ENCODE measurements around the gene FTH1.

Gene FTH1

GRCh38 chr11:61952882-61953281 is 14.6 kb downstream of the FTH1 start:
- H3K4me3 ChIP-seq (ENCODE audit: low read depth, low read length): no peak overlapping the region
- TF ChIP-seq CTCF (IDR thresholded peaks at IDR 0.05; ENCODE audit: insufficient read depth, low read depth, low read length, missing control alignments): no peak
- no peak for DNase-seq (ENCODE audit: low read depth)

- TF ChIP-seq CTCF (IDR thresholded peaks at IDR 0.05; ENCODE audit: insufficient read depth, low read depth, low read length, missing control alignments): no peak
Observed at GRCh38 chr11:61951484-61952135, 15.8 kb downstream of the FTH1 start.

GRCh38 chr11:61950035-61950547 is 17.3 kb downstream of the FTH1 start, which contains the start of gene BEST1:
Gene BEST1, plus strand, starts transcription at chr11:61950351. Its CDS starts 1,456 bp downstream, at chr11:61951807.
- no peak within 1 kb of the TSS for H3K4me3 ChIP-seq (ENCODE audit: low read depth, low read length)

More at GRCh38 chr11:61951484-61952135, 15.8 kb downstream of the FTH1 start:
- no peak for DNase-seq (ENCODE audit: low read depth)
- no peak overlapping the region for H3K4me3 ChIP-seq (ENCODE audit: low read depth, low read length)

GRCh38 chr11:61949169-61950034 is 18.0 kb downstream of the FTH1 start:
- TF ChIP-seq CTCF (IDR thresholded peaks at IDR 0.05; ENCODE audit: insufficient read depth, low read depth, low read length, missing control alignments): no peak
- no peak overlapping the region for H3K4me3 ChIP-seq (ENCODE audit: low read depth, low read length)
- DNase-seq (ENCODE audit: low read depth): peak; percentile 51

More at GRCh38 chr11:61950035-61950547, 17.3 kb downstream of the FTH1 start, which contains the start of gene BEST1:
- TF ChIP-seq CTCF (IDR thresholded peaks at IDR 0.05; ENCODE audit: insufficient read depth, low read depth, low read length, missing control alignments): no peak
- DNase-seq (ENCODE audit: low read depth): no peak

- H3K4me3 ChIP-seq (ENCODE audit: low read depth, low read length): no peak overlapping the region
- DNase-seq (ENCODE audit: low read depth): no peak
- no peak for TF ChIP-seq CTCF (IDR thresholded peaks at IDR 0.05; ENCODE audit: insufficient read depth, low read depth, low read length, missing control alignments)
Observed at GRCh38 chr11:61948505-61948904, 18.9 kb downstream of the FTH1 start.

GRCh38 chr11:61947486-61948210 is 19.8 kb downstream of the FTH1 start:
- DNase-seq (ENCODE audit: low read depth): peak; percentile 76
- TF ChIP-seq CTCF (IDR thresholded peaks at IDR 0.05; ENCODE audit: insufficient read depth, low read depth, low read length, missing control alignments): peak; percentile 97
- no peak overlapping the region for H3K4me3 ChIP-seq (ENCODE audit: low read depth, low read length)

Data from GM12865 (cell line).